ENCODE results near the gene BAG1.

BAG1 gene

DNA sequence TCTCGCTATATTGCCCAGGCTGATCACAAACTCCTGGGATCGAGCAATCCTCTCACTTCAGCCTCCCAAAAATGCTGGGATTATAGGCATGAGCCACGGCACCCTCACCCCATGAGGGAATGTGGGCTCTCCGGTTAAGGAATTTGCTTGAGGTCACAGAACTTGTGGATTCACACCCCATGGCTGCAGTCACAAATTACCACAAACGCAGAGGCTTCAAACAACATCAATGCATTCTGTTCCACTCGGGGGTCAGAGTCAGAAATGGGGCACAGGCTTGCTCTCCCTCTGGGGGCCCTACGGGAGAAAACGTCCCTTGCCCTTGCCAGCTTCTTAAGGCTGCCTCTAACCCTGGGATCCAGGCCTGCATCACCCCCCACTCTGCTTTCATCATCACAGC is 36.8 kb downstream of the BAG1 start:
- Histone ChIP-seq H3K9me2 (replicated peaks; ENCODE audit: control insufficient read depth, low read length) (no peaks in the 10 kb centered on the region), H3F3A (ENCODE audit: control insufficient read depth, insufficient read depth) (no peaks in the 10 kb centered on the region), H4K20me1 (ENCODE audit: control insufficient read depth, insufficient read depth, low read depth, low read length) (no peaks in the 10 kb centered on the region), H3K27ac (ENCODE audit: low read depth, low read length) (no peak overlapping the region), H3K4me3 (ENCODE audit: low read length) (no peak overlapping the region), H3K4me1 (ENCODE audit: control insufficient read depth, low read length) (peaks cover 13% of the 10 kb centered on the region), H3K4me2 (ENCODE audit: low read length) (no peak overlapping the region), H3K27me3 (ENCODE audit: control insufficient read depth, low read length) (peaks cover 6% of the 10 kb centered on the region), H3K79me2 (ENCODE audit: control insufficient read depth, low read length) (no peaks in the 10 kb centered on the region), H3K36me3 (ENCODE audit: control insufficient read depth, low read length) (no peaks in the 10 kb centered on the region), H3K9me3 (ENCODE audit: control insufficient read depth, insufficient read depth, low read length) (no peaks in the 10 kb centered on the region)
- TF ChIP-seq, protein P1, sequence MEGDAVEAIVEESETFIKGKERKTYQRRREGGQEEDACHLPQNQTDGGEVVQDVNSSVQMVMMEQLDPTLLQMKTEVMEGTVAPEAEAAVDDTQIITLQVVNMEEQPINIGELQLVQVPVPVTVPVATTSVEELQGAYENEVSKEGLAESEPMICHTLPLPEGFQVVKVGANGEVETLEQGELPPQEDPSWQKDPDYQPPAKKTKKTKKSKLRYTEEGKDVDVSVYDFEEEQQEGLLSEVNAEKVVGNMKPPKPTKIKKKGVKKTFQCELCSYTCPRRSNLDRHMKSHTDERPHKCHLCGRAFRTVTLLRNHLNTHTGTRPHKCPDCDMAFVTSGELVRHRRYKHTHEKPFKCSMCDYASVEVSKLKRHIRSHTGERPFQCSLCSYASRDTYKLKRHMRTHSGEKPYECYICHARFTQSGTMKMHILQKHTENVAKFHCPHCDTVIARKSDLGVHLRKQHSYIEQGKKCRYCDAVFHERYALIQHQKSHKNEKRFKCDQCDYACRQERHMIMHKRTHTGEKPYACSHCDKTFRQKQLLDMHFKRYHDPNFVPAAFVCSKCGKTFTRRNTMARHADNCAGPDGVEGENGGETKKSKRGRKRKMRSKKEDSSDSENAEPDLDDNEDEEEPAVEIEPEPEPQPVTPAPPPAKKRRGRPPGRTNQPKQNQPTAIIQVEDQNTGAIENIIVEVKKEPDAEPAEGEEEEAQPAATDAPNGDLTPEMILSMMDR (IDR thresholded peaks at IDR 0.05; ENCODE audit: low read depth, low read length, poor library complexity, severe bottlenecking) = no peak
- TF ChIP-seq EZH2phosphoT487 (IDR thresholded peaks at IDR 0.05; ENCODE audit: borderline replicate concordance, low read length) = no peak

DNA sequence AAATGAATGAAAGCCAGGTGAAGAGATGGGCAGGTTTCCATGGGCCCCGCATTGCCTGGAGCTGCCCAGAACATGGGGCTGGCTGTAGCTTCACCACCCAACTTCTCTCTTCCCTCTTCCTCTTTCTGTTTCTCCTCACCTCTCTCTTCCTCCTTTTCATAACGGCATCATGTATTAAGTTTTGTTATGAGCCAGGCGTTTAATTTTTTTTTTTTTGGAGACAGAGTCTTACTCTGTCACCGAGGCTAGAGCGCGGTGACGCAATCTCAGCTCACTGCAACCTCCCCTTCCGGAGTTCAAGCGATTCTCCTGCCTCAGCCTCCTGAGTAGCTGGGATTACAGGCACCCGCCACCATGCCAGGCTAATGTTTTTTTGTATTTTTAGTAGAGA is 37.5 kb downstream of the BAG1 start:
- Histone ChIP-seq H3K4me2 (ENCODE audit: low read length) (no peak overlapping the region), H3F3A (ENCODE audit: control insufficient read depth, insufficient read depth) (no peaks in the 10 kb centered on the region)

DNA sequence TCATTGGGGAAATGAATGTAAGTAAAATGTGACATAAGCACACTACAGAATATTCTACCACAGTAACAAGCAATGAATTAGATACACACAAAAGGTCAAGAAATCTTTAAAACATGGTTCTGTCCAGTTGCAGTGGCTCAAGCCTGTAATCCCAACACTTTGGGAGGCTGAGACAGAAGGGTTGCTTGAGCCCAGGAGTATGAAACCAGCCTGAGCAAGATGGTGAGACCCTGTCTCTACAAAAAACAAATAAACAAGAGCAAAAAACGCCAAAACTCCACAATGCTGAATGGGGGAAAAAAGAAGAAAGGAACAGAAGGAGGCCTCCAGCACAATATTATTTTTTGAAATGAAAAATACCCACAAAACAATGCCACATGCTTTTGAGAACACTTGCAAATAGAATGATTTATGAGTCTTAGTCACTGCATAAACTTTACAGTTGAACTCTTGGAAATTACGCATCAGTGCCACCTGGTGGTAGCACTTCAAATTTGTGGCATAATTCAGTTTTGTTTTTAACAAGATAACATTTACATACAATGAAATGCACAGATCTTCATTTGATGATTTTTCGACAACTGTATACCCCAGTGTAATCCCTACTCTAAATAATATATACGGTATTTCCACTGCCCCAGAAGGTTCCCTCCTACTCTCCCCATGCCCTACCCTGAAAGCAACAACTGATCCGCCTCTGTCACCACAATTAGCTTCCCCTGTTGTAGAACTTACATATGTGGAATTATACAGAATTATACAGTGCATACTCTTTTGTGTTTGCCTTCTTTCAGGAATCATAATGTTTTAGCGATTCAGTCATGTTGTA is 39.0 kb downstream of the BAG1 start:
- Histone ChIP-seq H3K36me3 (ENCODE audit: control insufficient read depth, low read length) (no peaks in the 10 kb centered on the region), H3K27ac (ENCODE audit: low read depth, low read length) (no peak overlapping the region), H3K79me2 (ENCODE audit: control insufficient read depth, low read length) (no peaks in the 10 kb centered on the region), H3F3A (ENCODE audit: control insufficient read depth, insufficient read depth) (no peaks in the 10 kb centered on the region), H3K4me3 (ENCODE audit: low read length) (no peak overlapping the region), H3K4me1 (ENCODE audit: control insufficient read depth, low read length) (peaks cover 24% of the 10 kb centered on the region), H3K9me3 (ENCODE audit: control insufficient read depth, insufficient read depth, low read length) (no peaks in the 10 kb centered on the region), H3K9me2 (replicated peaks; ENCODE audit: control insufficient read depth, low read length) (no peaks in the 10 kb centered on the region), H4K20me1 (ENCODE audit: control insufficient read depth, insufficient read depth, low read depth, low read length) (no peaks in the 10 kb centered on the region), H3K4me2 (ENCODE audit: low read length) (no peak overlapping the region), H3K27me3 (ENCODE audit: control insufficient read depth, low read length) (peaks cover 9% of the 10 kb centered on the region; the same call in 1 of the 2 replicates)
- TF ChIP-seq, protein P1 (IDR thresholded peaks at IDR 0.05; ENCODE audit: low read depth, low read length, poor library complexity, severe bottlenecking) = peak; percentile 82
- TF ChIP-seq EZH2phosphoT487 (IDR thresholded peaks at IDR 0.05; ENCODE audit: borderline replicate concordance, low read length) = no peak

More for the DNA sequence above, 37.5 kb downstream of the BAG1 start:
- peaks cover 9% of the 10 kb centered on the region for H3K27me3 ChIP-seq (ENCODE audit: control insufficient read depth, low read length)
- H3K27ac ChIP-seq (ENCODE audit: low read depth, low read length) = no peak overlapping the region
- H3K4me1 ChIP-seq (ENCODE audit: control insufficient read depth, low read length) = peaks cover 16% of the 10 kb centered on the region
- H3K9me3 ChIP-seq (ENCODE audit: control insufficient read depth, insufficient read depth, low read length) = no peaks in the 10 kb centered on the region
- no peaks in the 10 kb centered on the region for H3K36me3 ChIP-seq (ENCODE audit: control insufficient read depth, low read length)
- H3K9me2 ChIP-seq (replicated peaks; ENCODE audit: control insufficient read depth, low read length) = no peaks in the 10 kb centered on the region
- H3K4me3 ChIP-seq (ENCODE audit: low read length) = no peak overlapping the region
- H4K20me1 ChIP-seq (ENCODE audit: control insufficient read depth, insufficient read depth, low read depth, low read length) = no peaks in the 10 kb centered on the region
- H3K79me2 ChIP-seq (ENCODE audit: control insufficient read depth, low read length) = no peaks in the 10 kb centered on the region
- TF ChIP-seq, protein P1 (IDR thresholded peaks at IDR 0.05; ENCODE audit: low read depth, low read length, poor library complexity, severe bottlenecking) = no peak
- TF ChIP-seq EZH2phosphoT487 (IDR thresholded peaks at IDR 0.05; ENCODE audit: borderline replicate concordance, low read length) = no peak
